Upper lobe of left lung (tissue), 4 donors: ENCODE data around the gene OR1K1.

Source experiments
- CTCF ChIP-seq, 6 experiments: fragments of 450-650 bp in 4 of 6; fragments of 200-600 bp in 2 of 6; sonication (generic) in 2 of 6; IDR thresholded peaks; one replicate each; pipeline ENCODE4 v1.5.1; 2016 to 2019; ENCODE audit warnings: antibody characterized with exemption in 6 of 6
- EP300 ChIP-seq, 4 donors: sonication (generic); formaldehyde crosslinking; IDR thresholded peaks; one replicate each; pipeline ENCODE4 v1.5.1; 2017; ENCODE audit warnings: antibody characterized with exemption in 4 of 4, control low read depth in 2 of 4
- POLR2A ChIP-seq, 4 donors: fragments of 450-650 bp; IDR thresholded peaks; one replicate each; pipeline ENCODE4 v1.5.1; 2016 to 2017; ENCODE audit warnings: antibody characterized with exemption in 4 of 4, mild to moderate bottlenecking in 2 of 4
- POLR2AphosphoS5 ChIP-seq, 2 donors: sonication (generic); formaldehyde crosslinking; IDR thresholded peaks; one replicate each; pipeline ENCODE4 v1.5.1; 2017; ENCODE audit warnings: antibody characterized with exemption in 2 of 2

- TF ChIP-seq POLR2A (IDR thresholded peaks at IDR 0.05): no peak
- no peak for TF ChIP-seq CTCF (IDR thresholded peaks at IDR 0.05)
- TF ChIP-seq POLR2AphosphoS5 (IDR thresholded peaks at IDR 0.05): no peak
- no peak for TF ChIP-seq EP300 (IDR thresholded peaks at IDR 0.05)
Observed at GRCh38 chr9:122791872-122792669, 7.9 kb upstream of the OR1K1 start.
